IMR-90 (cell line): ENCODE results near the gene PLEK. TPM values are rescaled to one million over a fixed set of nuclear protein-coding genes. Genes with fewer than 3 reads are reported as not detected.
A peak's percentile ranks its signal among the peaks of the same experiment; 100 is the strongest.

ENCODE experiments used
- ATAC-seq: fragments of 200-7000 bp; cut with Tn5 transposase; 2 replicates; pipeline ENCODE4 v1.9.1; 2020; ENCODE audit warnings: low read depth, mild to moderate bottlenecking, moderate library complexity
- BruUV-seq: library from RNA; stranded (reverse); fragments of 400-500 nt; replicated peaks from 2 replicates; lab custom pipeline; 2021; lab: Mats Ljungman, UMichigan
- CTCF ChIA-PET: fragments of 300-600 bp; formaldehyde crosslinking; extraction: SDS; loops from one replicate; lab custom pipeline; 2021; ENCODE audit warnings: antibody characterized with exemption; lab: Yijun Ruan, JAX
- POLR2A ChIA-PET: fragments of 300-600 bp; sonication (Branson Sonifier 250); formaldehyde crosslinking; loops from one replicate; lab custom pipeline; 2022; ENCODE audit warnings: antibody characterized with exemption; ENCODE audit not compliant: unreplicated experiment; lab: Charles Lee
- DNase-seq: peaks from one replicate; pipeline ENCODE4 v3.0.0; 2013
- H2AFZ ChIP-seq: replicated peaks from 2 replicates; pipeline ENCODE3; 2013; ENCODE audit warnings: low read length, mild to moderate bottlenecking; ENCODE audit not compliant: poor library complexity
- H2AK5ac ChIP-seq: 2 replicates; pipeline ENCODE4 v1.6.1; 2013; ENCODE audit warnings: low read depth, low read length, inconsistent platforms
- H2AK9ac ChIP-seq: replicated peaks from 2 replicates; pipeline ENCODE3; 2013; ENCODE audit warnings: mild to moderate bottlenecking, low read depth, low read length, moderate library complexity; ENCODE audit not compliant: poor library complexity
- H2BK120ac ChIP-seq: 2 replicates; pipeline ENCODE4 v1.6.1; 2013; ENCODE audit warnings: low read depth, low read length, inconsistent platforms
- H2BK15ac ChIP-seq: 3 replicates; pipeline ENCODE4 v1.6.1; 2013; ENCODE audit warnings: low read depth, low read length, inconsistent platforms
- H2BK20ac ChIP-seq: 2 replicates; pipeline ENCODE4 v1.6.1; 2013; ENCODE audit warnings: low read depth, mild to moderate bottlenecking, inconsistent platforms, low read length, moderate library complexity
- H2BK5ac ChIP-seq: 2 replicates; pipeline ENCODE4 v1.6.1; 2013; ENCODE audit warnings: mild to moderate bottlenecking, low read depth, low read length, inconsistent platforms; ENCODE audit not compliant: poor library complexity, severe bottlenecking
- H3K14ac ChIP-seq: replicated peaks from 2 replicates; pipeline ENCODE4 v1.6.1; 2013; ENCODE audit warnings: low read depth, low read length, inconsistent platforms
- H3K18ac ChIP-seq: 2 replicates; pipeline ENCODE4 v1.6.1; 2013; ENCODE audit warnings: low read depth, low read length, control low read depth
- H3K23ac ChIP-seq: 2 replicates; pipeline ENCODE4 v1.6.1; 2013; ENCODE audit warnings: low read depth, low read length, inconsistent platforms
- H3K27ac ChIP-seq: 2 replicates; pipeline ENCODE4 v1.5.1; 2013; ENCODE audit warnings: mild to moderate bottlenecking, control low read depth, low read length; ENCODE audit not compliant: insufficient read depth
- H3K27me3 ChIP-seq: 2 replicates; pipeline ENCODE4 v1.6.1; 2013; ENCODE audit warnings: low read length; ENCODE audit not compliant: control insufficient read depth, insufficient read depth
- H3K36me3 ChIP-seq: 2 replicates; pipeline ENCODE4 v1.6.1; 2013; ENCODE audit warnings: low read length, mixed read lengths; ENCODE audit not compliant: control insufficient read depth, insufficient read depth
- H3K4ac ChIP-seq: 2 replicates; pipeline ENCODE4 v1.6.1; 2013; ENCODE audit warnings: low read depth, low read length, inconsistent platforms
- H3K4me1 ChIP-seq: 2 replicates; pipeline ENCODE4 v1.6.1; 2013; ENCODE audit warnings: low read length, mixed read lengths; ENCODE audit not compliant: control insufficient read depth, insufficient read depth
- H3K4me2 ChIP-seq: 2 replicates; pipeline ENCODE4 v1.6.1; 2013; ENCODE audit warnings: low read depth, mild to moderate bottlenecking, control low read depth, low read length, moderate library complexity
- H3K4me3 ChIP-seq: 2 replicates; pipeline ENCODE4 v1.5.1; 2013; ENCODE audit warnings: low read depth, mild to moderate bottlenecking, control low read depth, low read length, moderate library complexity; ENCODE audit not compliant: insufficient read depth
- H3K56ac ChIP-seq: 2 replicates; pipeline ENCODE4 v1.6.1; 2013; ENCODE audit warnings: low read length, inconsistent platforms; ENCODE audit not compliant: insufficient read depth; ENCODE audit errors: extremely low read depth
- H3K79me1 ChIP-seq, 2 experiments: 2 replicates each; pipeline ENCODE4 v1.6.1; 2013; ENCODE audit warnings: low read length in 2 of 2, inconsistent platforms in 1 of 2, low read depth in 1 of 2
- H3K9ac ChIP-seq: 2 replicates; pipeline ENCODE4 v1.6.1; 2013; ENCODE audit warnings: low read depth, low read length, control low read depth
- H3K9me1 ChIP-seq: 2 replicates; pipeline ENCODE4 v1.6.1; 2013; ENCODE audit warnings: low read length, inconsistent platforms; ENCODE audit not compliant: insufficient read depth
- H3K9me3 ChIP-seq: 2 replicates; pipeline ENCODE4 v1.6.1; 2013; ENCODE audit warnings: low read length; ENCODE audit not compliant: control insufficient read depth, insufficient read depth
- H4K20me1 ChIP-seq: 2 replicates; pipeline ENCODE4 v1.6.1; 2013; ENCODE audit warnings: low read length, inconsistent platforms; ENCODE audit not compliant: insufficient read depth
- H4K5ac ChIP-seq: 2 replicates; pipeline ENCODE4 v1.6.1; 2013; ENCODE audit warnings: mild to moderate bottlenecking, low read depth, low read length, control low read depth
- H4K8ac ChIP-seq, 2 experiments: 2 replicates each; pipeline ENCODE4 v1.6.1; 2013; ENCODE audit warnings: low read depth in 2 of 2, low read length in 2 of 2, control low read depth in 1 of 2, inconsistent platforms in 1 of 2
- H4K91ac ChIP-seq: 2 replicates; pipeline ENCODE4 v1.6.1; 2013; ENCODE audit warnings: low read depth, low read length, inconsistent platforms; ENCODE audit not compliant: insufficient read depth
- CTCF ChIP-seq: conservative IDR thresholded peaks from 2 replicates; pipeline ENCODE4 v1.5.1; 2012; ENCODE audit warnings: mild to moderate bottlenecking, low read depth, low read length, improper control_type of control experiment
- NFE2L2 ChIP-seq: fragments of 150-350 bp; IDR thresholded peaks from 2 replicates; pipeline ENCODE4 v1.6.1; 2016; ENCODE audit warnings: low read depth, mild to moderate bottlenecking, low read length
- SMC3 ChIP-seq: fragments of 150-350 bp; IDR thresholded peaks from 2 replicates; pipeline ENCODE4 v1.6.1; 2016; ENCODE audit warnings: low read depth, mild to moderate bottlenecking, antibody characterized with exemption, low read length, moderate library complexity
- whole genome bisulfite sequencing, 2 experiments: methylation state at CpG; one replicate each; pipeline versions ENCODE4 v1.1.5 to v1.1.7; 2013; ENCODE audit warnings: missing lambda C conversion rate in 2 of 2; ENCODE audit not compliant: insufficient read length in 1 of 2; ENCODE audit errors: extremely low coverage in 2 of 2; 5-methylcytosine and 5-hydroxymethylcytosine counted together
- dilution Hi-C: fragments of 300-500 bp; cut with HindIII; formaldehyde crosslinking; loops from one replicate; pipeline ENCODE4 v1.14.3; 2018; ENCODE audit warnings: low sequenced_read_pairs; ENCODE audit not compliant: unreplicated experiment
- in situ Hi-C: fragments of 300-500 bp; cut with MboI; formaldehyde crosslinking; loops from 3 replicates; pipeline ENCODE4 v1.14.3; 2019; ENCODE audit warnings: low sequenced_read_pairs, inconsistent platforms, mixed read lengths
- intact Hi-C: fragments of 100-400 bp; cut with micrococcal nuclease; formaldehyde crosslinking; loops from 2 replicates; pipeline ENCODE4 v1.10.0; 2022
- polyA plus RNA-seq, 3 experiments: library from polyadenylated mRNA; depleted of rRNA; stranded (reverse); fragments of >200 nt; gene quantifications; 2 replicates each; pipeline ENCODE4 v1.2.3, GENCODE V29; 2012; ENCODE audit warnings: low replicate concordance in 1 of 3
- total RNA-seq: library from RNA; depleted of rRNA; stranded (reverse); fragments of >200 nt; gene quantifications from 2 replicates; pipeline ENCODE4 v1.2.3, GENCODE V29; 2012

The PLEK gene
- total and polyA plus RNA-seq, 2 of the 4 experiments (the other 2 are of a cell fraction), result under 0.01 TPM; not detected in 1

- TF ChIP-seq SMC3, result peak; percentile 42
Observed at GRCh38 chr2:68357605-68358337, 7.3 kb upstream of the PLEK start (continued).

GRCh38 chr2:68359889-68360288, 5.2 kb upstream of the PLEK start:
- intact Hi-C loops, result loop anchor here (5.0 kb wide), 1 partner anchor 238 kb away; no protein-coding TSS in a partner anchor
- H3K14ac ChIP-seq, result no peak overlapping the region
- H2AFZ ChIP-seq, result no peak overlapping the region
- H3K79me1 ChIP-seq, result no peaks in the 10 kb centered on the region
- H3K23ac ChIP-seq, result no peak overlapping the region
- DNase-seq, result no peak
- H3K9me1 ChIP-seq, result no peaks in the 10 kb centered on the region
- no peak overlapping the region for H3K4me3 ChIP-seq
- no peak overlapping the region for H2AK9ac ChIP-seq
- BruUV-seq, result no TSS peak
- H3K56ac ChIP-seq, result no peak overlapping the region
- CTCF ChIA-PET, result no interaction called here
- H4K5ac ChIP-seq, result no peak overlapping the region
- no peak for TF ChIP-seq NFE2L2
- peak; percentile 17; the same call in 1 of the 2 replicates for TF ChIP-seq CTCF
- no peak overlapping the region for H4K91ac ChIP-seq
- H3K18ac ChIP-seq, result no peak overlapping the region
- no CpG with 5 or more reads among the region's 3 CpGs for WGBS, 2 experiments
- no peak overlapping the region for H2BK15ac ChIP-seq
- H2BK120ac ChIP-seq, result no peak overlapping the region
- no peak overlapping the region for H2BK5ac ChIP-seq
- no peaks in the 10 kb centered on the region for H4K20me1 ChIP-seq
- in situ Hi-C loops, result no loop called here
- no peak overlapping the region for H3K9ac ChIP-seq
- H3K27me3 ChIP-seq, result no peaks in the 10 kb centered on the region; the same call in 1 of the 2 replicates
- H2AK5ac ChIP-seq, result no peak overlapping the region
- ATAC-seq, result no peak
- H4K8ac ChIP-seq, result no peak overlapping the region
- H3K4me1 ChIP-seq, result no peaks in the 10 kb centered on the region
- no peaks in the 10 kb centered on the region for H3K9me3 ChIP-seq
- no peak overlapping the region for H3K27ac ChIP-seq
- no peaks in the 10 kb centered on the region for H3K36me3 ChIP-seq
- H2BK20ac ChIP-seq, result no peak overlapping the region
- dilution Hi-C loops, result no loop called here
- H3K4ac ChIP-seq, result no peak overlapping the region
- POLR2A ChIA-PET, result no interaction called here
- H3K4me2 ChIP-seq, result no peak overlapping the region
